GM19351 (cell line): ENCODE results near the gene GNPTAB.
"Not testable (repeated sequence)": the region's sequence is repeated elsewhere in the genome, so short reads cannot be mapped to it uniquely, and the experiment has no call there.

Source experiments
- ATAC-seq: cut with Tn5 transposase; IDR thresholded peaks from one replicate; pipeline ENCODE4 v1.9.1; 2021; ENCODE audit warnings: mild to moderate bottlenecking, moderate library complexity; ENCODE audit not compliant: unreplicated experiment

GNPTAB gene

DNA sequence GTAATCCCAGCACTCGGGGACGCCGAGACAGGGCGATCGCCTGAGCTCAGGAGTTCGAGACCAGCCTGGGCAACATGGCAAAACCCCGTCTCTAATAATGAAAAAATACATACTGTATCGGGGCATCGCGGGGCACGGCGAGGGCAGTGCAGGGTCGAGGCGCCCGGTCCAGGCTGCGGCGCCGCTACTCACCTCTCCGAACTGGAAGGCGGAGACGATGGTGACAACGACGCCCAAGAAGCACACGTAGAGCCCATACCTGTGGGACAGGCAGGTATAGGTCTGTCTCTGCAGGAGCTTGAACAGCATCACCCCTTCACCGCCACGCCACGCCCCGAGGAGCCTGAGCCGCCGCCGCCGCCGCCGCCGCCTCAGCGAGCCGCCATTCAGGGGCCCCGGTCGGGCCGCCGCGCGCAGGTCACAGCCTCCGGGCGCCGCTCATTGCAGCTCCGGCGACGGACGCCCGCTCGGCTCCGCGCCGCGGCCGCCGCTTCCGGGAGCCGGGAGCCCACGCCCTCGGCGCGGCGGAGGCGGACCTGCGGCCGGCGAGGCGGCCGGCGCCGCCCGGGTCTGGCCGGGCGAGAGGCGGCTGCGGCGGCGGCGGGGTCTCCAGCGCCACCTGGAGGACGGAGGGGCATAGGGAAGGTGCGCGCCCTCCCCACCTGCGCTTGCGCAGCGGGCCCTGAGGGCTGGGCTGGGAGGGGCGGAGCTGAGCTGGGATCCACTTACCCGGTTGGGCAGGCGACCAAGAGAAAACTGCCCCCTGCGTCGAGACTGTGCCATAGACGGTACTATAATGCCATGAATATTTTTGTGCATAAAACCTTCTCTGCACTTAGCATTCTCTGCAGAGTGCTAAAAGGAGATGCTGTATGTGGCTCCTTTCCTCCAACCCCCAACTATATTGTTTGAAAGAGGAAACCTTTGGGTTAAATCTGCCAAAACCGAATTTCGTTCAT lies at the start of gene GNPTAB:
TSS of gene GNPTAB (minus strand) at position 593 of the 959 bp plus-strand sequence. CDS start at position 309, 284 bp downstream.
- ATAC-seq = peak; percentile 89

DNA sequence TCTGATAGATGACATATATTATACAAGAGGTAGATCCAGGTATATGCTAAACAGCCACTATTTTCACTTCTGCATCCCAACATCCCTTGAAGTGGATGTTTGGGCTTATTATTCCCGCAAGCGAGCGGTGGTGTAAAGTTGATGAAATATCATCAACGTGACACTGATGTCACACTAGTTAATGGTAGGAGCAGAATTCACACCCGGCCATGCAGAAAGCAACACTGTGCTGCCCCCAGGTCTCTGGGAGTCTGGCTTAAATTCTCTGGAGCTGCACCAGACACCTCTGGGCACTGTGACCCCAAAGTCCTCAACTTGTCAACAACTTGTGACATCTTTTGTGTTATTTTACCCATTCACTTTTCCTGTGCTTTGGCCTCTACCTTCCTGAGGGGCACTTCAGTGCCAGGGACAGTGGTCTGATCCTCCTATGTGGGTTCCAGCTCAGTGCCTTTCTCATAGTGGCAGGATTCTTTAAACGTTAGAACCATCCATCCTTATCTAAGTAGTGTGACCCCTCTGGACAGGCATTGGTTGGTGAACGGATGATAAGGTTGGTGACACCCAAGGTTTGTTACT lies 47.6 kb upstream of the GNPTAB start:
- ATAC-seq = peak; percentile 16

GRCh38 chr12:101877806-101878242 lies 47.1 kb upstream of the GNPTAB start:
- ATAC-seq = peak; percentile 16

DNA sequence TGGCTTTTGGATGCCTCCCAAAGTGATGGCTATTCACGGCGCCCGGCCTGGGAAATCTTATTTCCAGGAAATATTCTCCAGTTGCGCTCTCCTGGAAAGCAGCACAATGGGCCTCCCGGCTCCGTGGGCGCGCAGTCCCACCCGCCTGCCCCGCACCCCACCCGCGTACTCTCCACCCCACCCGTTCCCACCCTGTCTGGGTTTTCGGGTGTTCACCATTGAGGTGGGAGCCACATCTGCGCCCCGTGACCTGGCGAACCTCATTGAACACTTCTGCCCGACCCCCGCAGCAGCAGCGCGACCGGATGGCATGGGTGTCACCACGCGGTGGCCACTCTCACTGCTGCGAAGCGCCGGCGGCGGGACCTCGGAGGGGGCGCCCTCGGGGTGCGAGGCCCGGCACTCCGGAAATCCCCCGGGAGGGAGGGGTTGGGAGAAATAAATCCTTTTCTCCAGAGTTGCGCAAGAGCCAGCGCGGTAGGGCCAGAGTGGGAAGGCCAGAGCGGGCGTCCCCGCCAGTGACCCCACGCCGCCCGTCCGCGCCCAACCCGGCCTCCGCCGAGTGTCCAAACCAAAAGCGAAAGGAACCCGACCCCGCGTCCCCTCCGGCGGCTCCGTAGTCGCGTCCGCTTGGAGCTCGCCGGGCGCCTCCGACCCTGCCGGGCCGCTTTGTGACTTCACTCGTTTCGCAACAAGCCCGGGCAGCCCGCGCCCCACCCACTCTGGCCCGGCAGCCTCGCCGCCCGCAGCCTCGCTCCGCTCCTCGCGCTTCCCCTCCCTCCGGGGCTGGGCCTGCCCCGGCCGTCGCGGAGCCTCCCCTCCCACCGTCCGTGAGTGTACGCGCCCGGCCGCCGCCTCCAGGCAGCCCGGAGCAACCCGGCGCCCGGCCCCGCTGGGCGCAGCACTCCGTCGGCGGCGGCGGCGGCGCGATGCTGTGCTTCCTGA lies 46.4 kb upstream of the GNPTAB start, which contains the start of gene DRAM1:
TSS of gene DRAM1 (plus strand) at position 720 of the 945 bp plus-strand sequence. CDS start at position 930, 210 bp downstream.
- peak; percentile 85 for ATAC-seq

- ATAC-seq = no peak
Measured at GRCh38 chr12:101876322-101876860, 45.6 kb upstream of the GNPTAB start.

GRCh38 chr12:101875162-101875561 lies 44.4 kb upstream of the GNPTAB start:
- no peak for ATAC-seq

GRCh38 chr12:101870925-101871324 lies 40.2 kb upstream of the GNPTAB start:
- no peak for ATAC-seq

DNA sequence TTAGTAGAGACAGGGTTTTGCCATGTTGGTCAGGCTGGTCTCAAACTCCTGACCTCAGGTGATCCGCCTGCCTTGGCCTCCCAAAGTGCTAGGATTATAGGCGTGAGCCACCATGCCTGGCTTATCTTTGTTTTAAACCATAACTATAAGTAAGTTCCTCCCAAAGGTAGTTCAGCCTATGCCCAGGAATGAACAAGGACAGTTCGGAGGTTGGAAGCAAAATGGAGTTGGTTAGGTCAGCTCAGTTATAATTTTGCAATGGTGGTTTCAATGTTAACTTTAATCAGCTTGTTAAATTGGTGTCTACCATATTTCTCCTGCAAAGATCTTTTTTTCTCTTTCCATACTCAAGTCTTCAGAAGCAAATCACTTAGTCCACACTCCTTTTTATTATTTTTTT lies 36.9 kb upstream of the GNPTAB start:
- not testable (repeated sequence) for ATAC-seq

- ATAC-seq = no peak
Measured at GRCh38 chr12:101866615-101867373, 36.0 kb upstream of the GNPTAB start.

- ATAC-seq = no peak
Measured at GRCh38 chr12:101863981-101864380, 33.2 kb upstream of the GNPTAB start.

DNA sequence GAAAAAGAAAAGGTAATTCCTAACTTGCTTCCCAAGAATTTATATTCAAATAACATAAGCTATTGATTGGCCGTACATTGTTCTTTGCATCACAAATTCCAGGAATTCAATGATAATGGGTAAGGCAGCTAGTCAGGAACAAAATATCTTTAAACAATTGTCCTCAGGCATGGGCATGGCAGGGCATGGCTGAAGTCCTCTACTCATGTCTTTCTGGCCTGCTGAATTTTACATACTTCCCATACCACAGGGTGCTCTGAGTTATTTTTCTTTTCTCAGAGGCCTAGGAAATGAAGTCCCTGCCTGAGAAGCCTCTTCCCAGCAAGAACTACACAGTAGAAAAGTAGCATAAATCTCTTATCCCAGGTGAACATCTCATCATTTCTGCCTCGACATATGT lies 31.5 kb upstream of the GNPTAB start:
- ATAC-seq = no peak

- ATAC-seq = not testable (repeated sequence)
Measured at GRCh38 chr12:101861688-101862087, 30.9 kb upstream of the GNPTAB start.

- ATAC-seq = peak; percentile 47
Measured at GRCh38 chr12:101859664-101860607, 29.2 kb upstream of the GNPTAB start.

DNA sequence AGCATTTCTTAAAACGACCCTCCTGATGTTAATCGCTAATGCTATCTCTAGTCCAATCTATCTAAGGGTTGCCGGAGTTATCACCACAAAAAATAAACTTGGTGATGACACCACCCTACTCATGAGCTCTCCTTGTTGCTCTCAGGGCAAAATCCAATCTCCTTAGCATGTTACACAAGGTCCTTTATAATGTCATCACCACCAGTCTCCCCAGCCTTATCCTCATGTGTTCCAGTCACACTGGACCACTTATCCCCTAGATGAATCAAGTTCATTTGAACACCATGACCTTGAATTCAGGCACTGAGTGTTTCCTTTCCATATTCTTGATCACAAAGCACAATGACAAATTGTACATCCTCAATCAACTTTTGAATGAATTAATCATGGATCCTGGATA lies 27.6 kb upstream of the GNPTAB start:
- no peak for ATAC-seq

- peak; percentile 36 for ATAC-seq
Measured at GRCh38 chr12:101857043-101857558, 26.3 kb upstream of the GNPTAB start.

DNA sequence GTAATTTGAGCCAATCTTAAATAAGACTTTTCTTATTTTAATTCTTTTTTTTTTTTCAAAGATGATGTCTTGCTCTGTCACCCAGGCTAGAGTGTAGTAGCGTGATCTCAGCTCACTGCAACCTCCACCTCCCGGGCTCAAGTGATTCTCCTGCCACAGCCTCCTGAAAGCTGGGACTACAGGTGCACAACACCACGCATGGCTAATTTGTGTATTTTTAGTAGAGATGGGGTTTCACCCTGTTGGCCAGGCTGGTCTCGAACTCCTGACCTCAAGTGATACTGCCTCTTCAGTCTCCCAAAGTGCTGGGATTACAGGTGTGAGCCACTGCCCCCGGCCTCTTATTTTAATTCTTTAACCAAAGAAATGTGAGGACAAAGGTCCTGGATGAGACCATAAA lies 25.9 kb upstream of the GNPTAB start:
- ATAC-seq = peak; percentile 25

GRCh38 chr12:101855976-101856375 lies 25.2 kb upstream of the GNPTAB start:
- ATAC-seq = no peak

DNA sequence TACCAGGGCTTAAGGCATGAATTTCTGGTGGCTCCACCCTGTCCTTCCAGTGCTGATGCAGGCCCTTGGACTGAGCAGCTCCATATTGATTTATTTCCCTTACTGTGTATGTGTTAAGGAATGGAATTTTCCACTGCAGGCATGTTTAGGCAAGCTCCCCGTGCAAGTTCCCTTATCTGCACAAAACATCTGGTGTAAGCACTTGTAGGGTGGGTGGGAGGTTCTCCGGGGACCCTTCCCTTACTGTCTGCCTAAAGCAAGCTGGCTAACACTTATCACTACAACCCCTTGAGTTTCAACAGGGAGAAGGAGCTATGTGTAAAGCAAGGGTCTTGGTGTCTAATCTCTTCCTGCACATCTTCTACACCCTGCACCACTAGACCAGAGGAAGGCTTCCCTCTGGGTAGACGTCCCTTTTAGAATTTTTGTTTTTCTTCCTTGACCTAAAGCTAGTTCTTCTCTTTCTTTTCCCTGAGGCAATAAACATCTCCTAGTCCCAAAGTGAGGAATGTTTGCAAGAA lies 24.7 kb upstream of the GNPTAB start:
- no peak for ATAC-seq
